ENCODE data around the gene JMJD6. TPM values are rescaled to one million over a fixed set of nuclear protein-coding genes. Genes with fewer than 3 reads are reported as not detected.

The JMJD6 gene
- total and polyA plus RNA-seq, 2 of the 8 experiments (the other 6 are each of a cell fraction or from before 2014, with no cell fraction given): 8.6 to 18.6 TPM

DNA sequence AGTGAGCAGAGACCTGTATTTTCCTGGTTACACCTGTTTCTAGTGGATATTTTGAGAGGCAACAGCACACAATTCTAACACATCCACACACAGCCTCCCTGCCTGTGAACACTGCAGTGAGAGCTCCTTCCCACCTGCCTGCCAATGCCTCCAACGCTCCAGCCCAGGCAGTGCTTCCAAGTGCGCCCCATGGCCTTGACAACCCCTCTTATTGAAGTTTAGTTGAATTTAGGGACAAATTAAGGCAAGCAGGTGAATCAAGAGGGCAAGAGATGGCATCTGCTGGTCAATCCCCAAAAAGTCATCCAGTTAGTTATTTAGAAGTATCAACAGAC, 10.9 kb downstream of the JMJD6 start:
- H4K8ac ChIP-seq (ENCODE audit: extremely low read depth, insufficient read depth, low read length): no peak overlapping the region
- H2BK20ac ChIP-seq (ENCODE audit: low read length): no peak overlapping the region
- 94% methylated on average over 2 of the region's 2 CpGs; no CpG with 5 or more reads in 1 of the 2 experiments for WGBS, 2 experiments (ENCODE audit: extremely low coverage in 1 of 2, insufficient coverage in 1 of 2, insufficient read length in 1 of 2, insufficient replicate concordance in 2 of 2, low coverage in 1 of 2, low lambda C conversion rate in 2 of 2, missing lambda C conversion rate in 1 of 2)
- no peak overlapping the region for H4K5ac ChIP-seq (ENCODE audit: insufficient read length, low read depth, low read length)
- ChIA-PET CTCF (ENCODE audit: partially characterized antibody) (interaction anchor here (0.9 to 10.2 kb wide), 9 partner anchors 9 to 203 kb away, joined by 3 to 155 read pairs (median 4); no protein-coding TSS in a partner anchor), POLR2A (ENCODE audit: partially characterized antibody) (no interaction called here)
- no peak overlapping the region for H3K4me2 ChIP-seq (ENCODE audit: insufficient read depth in 1 of 2, low read depth in 2 of 2, low read length in 2 of 2)
- H2AK5ac ChIP-seq (ENCODE audit: low read depth, low read length): no peak overlapping the region
- no peak overlapping the region for H2AFZ ChIP-seq (ENCODE audit: low read length)
- H3K23ac ChIP-seq (ENCODE audit: insufficient read length): no peak overlapping the region
- no peak overlapping the region for H3K56ac ChIP-seq (replicated peaks; ENCODE audit: insufficient read length, low read depth, low read length)
- no peak overlapping the region; a peak in 1 of 7 replicates for H3K9ac ChIP-seq (replicated peaks in 1 of 4; ENCODE audit: extremely low read depth in 1 of 4, low read depth in 3 of 4, low read length in 3 of 4)
- H3K23me2 ChIP-seq (ENCODE audit: low read depth, low read length): peaks cover 3% of the 10 kb centered on the region; the same call in 1 of the 2 replicates
- DNase-seq (ENCODE audit: low read depth in 1 of 2, low spot score in 2 of 2) (no peak), FAIRE-seq (no peak)
- H2BK5ac ChIP-seq (ENCODE audit: low read depth, low read length): no peak overlapping the region
- H3K9me3 ChIP-seq (ENCODE audit: insufficient read depth in 2 of 2, low read depth in 1 of 2, low read length in 1 of 2): no peaks in the 10 kb centered on the region
- no peak overlapping the region for H2BK15ac ChIP-seq (ENCODE audit: low read length)
- H3K36me3 ChIP-seq (ENCODE audit: control insufficient read depth in 2 of 4, insufficient read depth in 4 of 4, low read length in 3 of 4): peaks cover 5 to 40% (median 24%) of the 10 kb centered on the region in 4 experiments; a peak in 7 of 8 replicates
- TF ChIP-seq E2F6 (IDR thresholded peaks at IDR 0.05) (no peak), SIRT6 (IDR thresholded peaks at IDR 0.05; ENCODE audit: low read length) (no peak)
- peaks cover 2 to 7% (median 5%) of the 10 kb centered on the region in 4 experiments; a peak in 4 of 7 replicates for H3K4me1 ChIP-seq (replicated peaks in 1 of 4; ENCODE audit: control insufficient read depth in 3 of 4, insufficient read depth in 4 of 4, low read length in 3 of 4)
- no peak overlapping the region for H2BK120ac ChIP-seq (replicated peaks; ENCODE audit: low read depth, low read length)
- no peak overlapping the region for H3K18ac ChIP-seq (ENCODE audit: extremely low read depth, low read length)
- no peak overlapping the region for H4K91ac ChIP-seq (replicated peaks; ENCODE audit: insufficient read length, low read length)
- H3K79me2 ChIP-seq (ENCODE audit: control insufficient read depth in 1 of 2, insufficient read depth in 2 of 2, low read length in 2 of 2): no peaks in the 10 kb centered on the region
- peaks cover 0 to 4% of the 10 kb centered on the region in 2 experiments for H4K20me1 ChIP-seq (replicated peaks in 1 of 2; ENCODE audit: control insufficient read depth in 1 of 2, insufficient read depth in 2 of 2, low read length in 2 of 2)
- H3K4ac ChIP-seq (replicated peaks; ENCODE audit: insufficient read length, low read depth, low read length): no peak overlapping the region
- H3K4me3 ChIP-seq (ENCODE audit: extremely low read depth in 1 of 4, insufficient read depth in 2 of 4, low read depth in 3 of 4, low read length in 4 of 4): no peak overlapping the region
- no peaks in the 10 kb centered on the region for H3K27me3 ChIP-seq (replicated peaks in 1 of 4; ENCODE audit: control insufficient read depth in 3 of 4, extremely low read depth in 1 of 4, insufficient read depth in 3 of 4, low read length in 3 of 4)
- H3K27ac ChIP-seq (ENCODE audit: low read depth, low read length): no peak overlapping the region
- H3K79me1 ChIP-seq (ENCODE audit: low read depth, low read length): no peaks in the 10 kb centered on the region
- no peak overlapping the region for H2BK12ac ChIP-seq (ENCODE audit: low read depth, low read length)
- H3K14ac ChIP-seq (ENCODE audit: insufficient read length): no peak overlapping the region

Measured in H1 (cell line).